IPS-15b (cell line): ENCODE results near the gene BNC2.

ENCODE experiments used
- H3K27me3 ChIP-seq: one replicate; pipeline ENCODE4 v1.6.1; 2013; ENCODE audit warnings: low read length; ENCODE audit not compliant: control insufficient read depth, insufficient read depth
- H3K36me3 ChIP-seq: one replicate; pipeline ENCODE4 v1.6.1; 2013; ENCODE audit warnings: low read length; ENCODE audit not compliant: control insufficient read depth, insufficient read depth
- H3K4me1 ChIP-seq: one replicate; pipeline ENCODE4 v1.6.1; 2013; ENCODE audit warnings: mild to moderate bottlenecking, low read length; ENCODE audit not compliant: control insufficient read depth, insufficient read depth
- H3K4me3 ChIP-seq: one replicate; pipeline ENCODE4 v1.5.1; 2013; ENCODE audit warnings: low read depth, low read length
- H3K9ac ChIP-seq: one replicate; pipeline ENCODE4 v1.6.1; 2013; ENCODE audit warnings: low read depth, mild to moderate bottlenecking, low read length
- H3K9me3 ChIP-seq: one replicate; pipeline ENCODE4 v1.6.1; 2013; ENCODE audit warnings: mild to moderate bottlenecking, low read length; ENCODE audit not compliant: control insufficient read depth, insufficient read depth

Gene BNC2

DNA sequence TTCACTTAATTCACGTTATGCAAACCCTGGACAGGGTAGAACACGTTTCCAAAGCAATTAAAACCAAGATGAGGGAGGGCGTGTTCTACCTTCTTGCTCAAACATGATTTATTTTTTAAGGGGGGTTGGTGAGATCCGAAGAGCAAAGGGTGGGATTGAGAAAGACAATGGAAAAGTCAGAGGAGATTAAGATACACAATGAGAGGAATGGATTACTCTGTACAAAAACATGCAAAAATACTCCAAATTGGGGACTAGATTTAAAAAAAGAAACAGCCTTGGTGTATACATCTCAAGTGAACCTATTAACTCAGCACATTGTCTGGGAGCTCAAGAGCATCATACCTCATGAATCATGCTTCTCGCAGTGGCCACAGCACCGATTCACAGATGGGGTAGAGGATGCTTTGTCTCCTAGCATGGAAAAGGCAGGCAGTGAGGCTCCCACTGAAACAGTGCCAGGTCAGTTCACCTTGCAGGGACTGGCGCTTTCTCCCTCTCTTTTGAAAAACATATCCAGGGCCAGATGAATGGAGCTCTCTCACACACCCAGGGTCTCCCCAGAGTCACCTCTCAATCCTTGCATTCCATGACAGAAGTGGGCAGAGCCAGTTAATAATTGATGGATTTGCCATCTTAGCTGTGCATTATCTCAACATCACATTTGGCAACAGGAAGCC lies 459.7 kb downstream of the BNC2 start:
- Histone ChIP-seq H3K4me3 (no peak overlapping the region), H3K36me3 (no peaks in the 10 kb centered on the region), H3K9ac (no peak overlapping the region), H3K27me3 (no peaks in the 10 kb centered on the region), H3K4me1 (peaks cover 4% of the 10 kb centered on the region), H3K9me3 (no peaks in the 10 kb centered on the region)

DNA sequence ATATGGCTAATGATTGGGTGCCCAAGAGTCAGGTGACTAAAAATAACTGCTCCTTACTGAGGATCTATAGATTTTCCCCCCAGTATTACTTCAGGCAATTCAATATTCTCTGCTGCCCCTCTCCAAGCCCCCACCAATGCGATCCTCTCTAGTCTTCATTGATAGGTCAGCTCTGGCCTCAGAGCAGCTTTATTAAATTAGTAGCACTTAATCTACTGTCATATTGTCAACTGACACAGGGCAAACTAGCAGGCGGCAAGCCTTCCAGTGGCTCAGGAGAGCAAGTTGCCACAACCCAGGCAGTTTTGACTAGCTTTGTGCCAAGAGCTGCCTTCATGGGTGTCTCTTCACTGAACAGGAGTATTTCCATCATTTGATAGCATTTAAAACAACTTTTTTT lies 462.9 kb downstream of the BNC2 start:
- H3K27me3 ChIP-seq = no peaks in the 10 kb centered on the region
- no peaks in the 10 kb centered on the region for H3K4me1 ChIP-seq
- no peak overlapping the region for H3K4me3 ChIP-seq
- H3K9ac ChIP-seq = no peak overlapping the region
- H3K9me3 ChIP-seq = no peaks in the 10 kb centered on the region
- H3K36me3 ChIP-seq = no peaks in the 10 kb centered on the region

DNA sequence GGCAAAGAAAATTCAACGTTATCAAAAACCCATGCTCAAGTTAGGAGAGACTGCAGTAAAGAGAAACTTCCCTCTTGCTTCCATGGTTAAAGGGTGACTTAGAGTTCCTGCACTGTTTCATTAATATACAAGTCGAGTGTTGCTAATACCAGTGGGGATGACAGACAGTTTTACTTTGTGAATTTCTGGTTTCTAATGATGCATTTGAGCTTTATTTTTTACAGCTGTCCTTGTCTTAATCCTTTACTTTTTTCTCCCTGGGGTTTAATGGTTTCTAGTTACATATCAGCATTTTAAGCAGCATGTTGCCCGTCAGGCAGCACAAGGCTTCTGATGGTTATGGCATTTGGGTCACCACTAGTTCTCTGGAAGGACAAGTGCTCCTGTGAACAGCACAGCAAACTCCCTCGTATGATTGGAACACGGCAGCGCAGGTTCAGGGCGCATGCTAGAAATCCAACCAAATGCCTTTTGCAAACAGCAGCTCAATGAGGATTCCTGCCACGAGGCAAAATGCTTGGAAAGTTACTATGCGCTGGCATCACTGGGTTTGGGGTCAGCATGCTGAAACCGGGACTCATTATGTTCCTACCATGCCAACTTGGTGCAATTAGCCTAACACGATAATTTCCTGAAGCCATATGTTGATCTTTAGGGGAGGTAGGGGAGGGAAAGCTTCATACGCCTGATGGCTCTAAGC lies 463.8 kb downstream of the BNC2 start:
- H3K4me1 ChIP-seq = no peaks in the 10 kb centered on the region
- no peak overlapping the region for H3K4me3 ChIP-seq
- no peaks in the 10 kb centered on the region for H3K9me3 ChIP-seq
- H3K27me3 ChIP-seq = no peaks in the 10 kb centered on the region
- H3K9ac ChIP-seq = no peak overlapping the region
- no peaks in the 10 kb centered on the region for H3K36me3 ChIP-seq

DNA sequence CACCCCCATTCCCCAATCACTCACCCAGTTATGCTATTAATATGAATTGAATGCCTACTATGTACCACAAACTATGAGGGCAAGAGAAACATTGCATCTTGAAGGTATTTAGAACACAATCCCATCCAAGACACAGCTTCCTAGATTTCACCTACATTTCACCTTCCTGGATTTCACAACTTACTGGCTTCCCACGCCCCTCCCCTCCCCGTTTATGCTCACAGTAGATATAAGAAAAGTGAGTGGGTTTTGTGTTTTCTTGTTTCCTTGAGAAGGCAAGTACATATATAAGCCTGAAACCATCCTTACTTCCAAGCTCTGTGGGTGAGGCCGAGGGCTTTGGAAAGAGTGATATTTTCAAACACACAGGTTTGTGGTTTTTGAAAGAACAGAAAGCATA lies 465.0 kb downstream of the BNC2 start:
- Histone ChIP-seq H3K4me3 (no peak overlapping the region), H3K9me3 (no peaks in the 10 kb centered on the region), H3K36me3 (no peaks in the 10 kb centered on the region), H3K27me3 (no peaks in the 10 kb centered on the region), H3K4me1 (no peaks in the 10 kb centered on the region), H3K9ac (no peak overlapping the region)

GRCh38 chr9:16401701-16402100 lies 468.8 kb downstream of the BNC2 start:
- no peak overlapping the region for H3K9ac ChIP-seq
- H3K4me3 ChIP-seq = no peak overlapping the region
- H3K27me3 ChIP-seq = no peaks in the 10 kb centered on the region
- no peaks in the 10 kb centered on the region for H3K36me3 ChIP-seq
- peaks cover 2% of the 10 kb centered on the region for H3K9me3 ChIP-seq
- no peaks in the 10 kb centered on the region for H3K4me1 ChIP-seq

DNA sequence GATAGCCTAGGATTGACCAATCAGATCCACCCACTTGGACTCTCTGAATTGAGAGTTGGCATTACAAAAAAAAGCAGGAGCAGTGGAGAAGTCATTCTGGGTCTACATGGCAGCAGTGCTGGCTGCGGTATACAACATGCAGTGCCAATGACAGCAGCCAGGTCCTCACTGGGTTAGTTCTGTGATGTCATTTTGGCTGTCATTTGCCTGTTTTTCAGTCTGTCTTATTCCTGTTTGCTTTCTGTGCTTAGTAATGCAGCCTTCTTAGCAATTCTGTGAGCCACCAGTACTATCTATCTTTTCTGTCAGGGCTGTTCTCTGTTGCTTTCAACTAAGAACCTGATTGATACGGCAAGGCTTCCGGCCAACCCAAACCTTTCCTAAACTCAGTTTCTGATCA lies 471.8 kb downstream of the BNC2 start:
- H3K36me3 ChIP-seq = no peaks in the 10 kb centered on the region
- no peak overlapping the region for H3K4me3 ChIP-seq
- no peaks in the 10 kb centered on the region for H3K27me3 ChIP-seq
- no peaks in the 10 kb centered on the region for H3K4me1 ChIP-seq
- peaks cover 2% of the 10 kb centered on the region for H3K9me3 ChIP-seq
- no peak overlapping the region for H3K9ac ChIP-seq

DNA sequence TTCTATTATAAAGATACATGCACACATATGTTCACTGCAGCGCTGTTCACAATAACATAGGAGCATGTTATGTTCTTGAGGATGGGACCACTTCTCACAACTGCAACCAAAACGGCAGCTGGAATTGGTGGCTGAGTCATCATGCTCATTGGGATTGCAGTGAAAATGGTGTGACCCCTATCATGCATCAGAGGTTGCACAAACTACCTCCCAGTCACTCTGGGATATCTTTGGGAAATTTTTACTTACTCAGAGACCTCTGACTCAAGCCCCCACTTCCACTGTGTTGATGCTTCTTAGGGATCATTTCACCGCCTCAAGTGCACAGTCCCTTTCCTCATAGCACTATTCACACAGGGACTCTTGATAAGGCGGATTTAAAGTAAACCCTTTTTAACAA lies 474.1 kb downstream of the BNC2 start:
- H3K9ac ChIP-seq = no peak overlapping the region
- H3K36me3 ChIP-seq = no peaks in the 10 kb centered on the region
- H3K4me3 ChIP-seq = no peak overlapping the region
- no peaks in the 10 kb centered on the region for H3K27me3 ChIP-seq
- H3K9me3 ChIP-seq = peaks cover 2% of the 10 kb centered on the region
- no peaks in the 10 kb centered on the region for H3K4me1 ChIP-seq

DNA sequence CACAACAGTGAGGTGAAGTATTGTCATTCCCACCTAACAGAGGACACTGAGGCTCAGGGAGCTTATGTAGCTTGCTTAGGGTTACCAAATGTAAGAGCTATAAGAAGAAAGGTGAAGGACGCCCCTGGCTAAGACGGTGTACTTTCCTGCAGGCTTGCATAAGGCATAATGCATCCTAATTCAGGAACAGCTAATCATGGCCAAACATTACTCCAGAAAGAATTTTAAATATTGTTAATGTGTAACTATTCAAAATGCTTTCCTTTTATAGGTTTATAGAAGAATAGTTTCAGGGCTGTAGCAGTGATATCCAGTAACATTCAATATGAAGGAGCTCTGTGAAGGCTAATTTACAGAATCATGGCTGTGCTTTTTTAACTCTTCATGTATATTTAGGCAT lies 479.1 kb downstream of the BNC2 start:
- Histone ChIP-seq H3K27me3 (no peaks in the 10 kb centered on the region), H3K4me3 (no peak overlapping the region), H3K9ac (no peak overlapping the region), H3K9me3 (no peaks in the 10 kb centered on the region), H3K4me1 (no peaks in the 10 kb centered on the region), H3K36me3 (no peaks in the 10 kb centered on the region)

GRCh38 chr9:16387382-16387781 lies 483.1 kb downstream of the BNC2 start:
- no peaks in the 10 kb centered on the region for H3K9me3 ChIP-seq
- H3K4me3 ChIP-seq = no peak overlapping the region
- H3K36me3 ChIP-seq = no peaks in the 10 kb centered on the region
- H3K4me1 ChIP-seq = no peaks in the 10 kb centered on the region
- no peaks in the 10 kb centered on the region for H3K27me3 ChIP-seq
- H3K9ac ChIP-seq = no peak overlapping the region

DNA sequence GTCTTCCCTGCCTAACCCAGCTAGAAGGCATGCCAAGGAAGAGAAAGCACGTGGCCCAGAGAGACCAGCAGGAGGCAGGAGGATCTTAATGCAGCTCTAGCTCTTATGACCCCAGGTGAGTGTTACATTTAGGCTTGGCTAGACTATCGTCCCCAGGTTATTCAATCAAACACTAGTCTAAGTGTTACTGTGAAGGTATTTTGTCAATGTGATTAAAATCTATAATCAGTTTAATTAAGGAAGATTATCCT lies 483.7 kb downstream of the BNC2 start:
- Histone ChIP-seq H3K9me3 (no peaks in the 10 kb centered on the region), H3K36me3 (no peaks in the 10 kb centered on the region), H3K4me1 (no peaks in the 10 kb centered on the region), H3K27me3 (no peaks in the 10 kb centered on the region), H3K9ac (no peak overlapping the region), H3K4me3 (no peak overlapping the region)

- H3K4me3 ChIP-seq = no peak overlapping the region
- H3K9ac ChIP-seq = no peak overlapping the region
Measured at GRCh38 chr9:16386007-16386826, 484.3 kb downstream of the BNC2 start.

GRCh38 chr9:16385590-16385989 lies 484.9 kb downstream of the BNC2 start:
- H3K4me3 ChIP-seq = no peak overlapping the region
- no peaks in the 10 kb centered on the region for H3K36me3 ChIP-seq
- H3K9ac ChIP-seq = no peak overlapping the region
- no peaks in the 10 kb centered on the region for H3K9me3 ChIP-seq
- H3K27me3 ChIP-seq = no peaks in the 10 kb centered on the region
- no peaks in the 10 kb centered on the region for H3K4me1 ChIP-seq

More at GRCh38 chr9:16386007-16386826, 484.3 kb downstream of the BNC2 start:
- H3K27me3 ChIP-seq = no peaks in the 10 kb centered on the region
- no peaks in the 10 kb centered on the region for H3K9me3 ChIP-seq
- H3K4me1 ChIP-seq = no peaks in the 10 kb centered on the region
- no peaks in the 10 kb centered on the region for H3K36me3 ChIP-seq
